HepG2 (cell line): ENCODE measurements around the gene RNPEPL1. TPM values are rescaled to one million over a fixed set of nuclear protein-coding genes. Genes with fewer than 3 reads are reported as not detected.

ENCODE experiments used
- DMAP1 ChIP-seq: IDR thresholded peaks from 2 replicates; pipeline ENCODE4 v1.6.1; 2016
- FOSL2 ChIP-seq: sonication (generic); formaldehyde crosslinking; IDR thresholded peaks from 2 replicates; pipeline ENCODE4 v1.4.0; 2020; ENCODE audit warnings: missing genetic modification reagents
- JUN ChIP-seq: sonication (generic); formaldehyde crosslinking; IDR thresholded peaks from 2 replicates; pipeline ENCODE4 v1.4.0; 2020; ENCODE audit warnings: mild to moderate bottlenecking, missing genetic modification reagents
- KAT2B ChIP-seq: fragments of 150-350 bp; IDR thresholded peaks from 2 replicates; pipeline ENCODE4 v1.6.1; 2014; ENCODE audit warnings: low read depth, low read length, borderline replicate concordance
- MAFF ChIP-seq: IDR thresholded peaks from 2 replicates; pipeline ENCODE4 v1.6.1; 2011; ENCODE audit warnings: low read depth, low read length, improper control_type of control experiment
- MED1 ChIP-seq: sonication (generic); formaldehyde crosslinking; IDR thresholded peaks from 2 replicates; pipeline ENCODE4 v1.4.0; 2020; ENCODE audit warnings: missing genetic modification reagents
- MTA1 ChIP-seq: sonication (generic); formaldehyde crosslinking; IDR thresholded peaks from 2 replicates; pipeline ENCODE4 v1.4.0; 2020; ENCODE audit warnings: missing genetic modification reagents, mild to moderate bottlenecking, borderline replicate concordance
- MYC ChIP-seq: sonication (generic); formaldehyde crosslinking; IDR thresholded peaks from 2 replicates; pipeline ENCODE4 v1.9.0; 2021; ENCODE audit warnings: missing genetic modification reagents, borderline replicate concordance
- NCOR1 ChIP-seq: fragments of 200-600 bp; sonication (generic); IDR thresholded peaks from 2 replicates; pipeline ENCODE4 v1.7.0; 2017; ENCODE audit warnings: antibody characterized with exemption, low read length, borderline replicate concordance
- NFKB2 ChIP-seq: sonication (generic); formaldehyde crosslinking; IDR thresholded peaks from 2 replicates; pipeline ENCODE4 v1.4.0; 2020; ENCODE audit warnings: missing genetic modification reagents, borderline replicate concordance
- NKX3-1 ChIP-seq: sonication (generic); formaldehyde crosslinking; IDR thresholded peaks from 2 replicates; pipeline ENCODE4 v1.5.0; 2020; ENCODE audit warnings: missing genetic modification reagents
- NONO ChIP-seq, 2 experiments: fragments of 450-650 bp in 1 of 2; sonication (generic) in 1 of 2; formaldehyde crosslinking in 1 of 2; IDR thresholded peaks in 1 of 2; conservative IDR thresholded peaks in 1 of 2; 2 replicates each; pipeline versions ENCODE4 v1.6.1 to v1.8.0; 2017 to 2022; ENCODE audit warnings: mild to moderate bottlenecking in 1 of 2, missing genetic modification reagents in 1 of 2, moderate library complexity in 1 of 2
- SP1 ChIP-seq, 2 experiments: fragments of 450-650 bp in 1 of 2; sonication (generic) in 1 of 2; formaldehyde crosslinking in 1 of 2; IDR thresholded peaks; 2 replicates each; pipeline versions ENCODE4 v1.4.0 to v1.6.1; 2016 to 2020; ENCODE audit warnings: missing genetic modification reagents in 1 of 2
- TBX2 ChIP-seq: sonication (generic); formaldehyde crosslinking; IDR thresholded peaks from 2 replicates; pipeline ENCODE4 v1.5.0; 2020; ENCODE audit warnings: missing genetic modification reagents, mild to moderate bottlenecking, borderline replicate concordance
- ZBTB42 ChIP-seq: sonication (generic); formaldehyde crosslinking; IDR thresholded peaks from 2 replicates; pipeline ENCODE4 v1.5.0; 2020; ENCODE audit warnings: mild to moderate bottlenecking, missing genetic modification reagents
- ZMYM3 ChIP-seq: sonication (generic); formaldehyde crosslinking; IDR thresholded peaks from 2 replicates; pipeline ENCODE4 v1.5.1; 2020; ENCODE audit warnings: mild to moderate bottlenecking, missing genetic modification reagents
- ZNF138 ChIP-seq: sonication (generic); formaldehyde crosslinking; IDR thresholded peaks from 2 replicates; pipeline ENCODE4 v1.5.0; 2020; ENCODE audit warnings: mild to moderate bottlenecking, low read depth, missing genetic modification reagents
- ZNF205 ChIP-seq: IDR thresholded peaks from 2 replicates; pipeline ENCODE4 v1.6.1; 2018; ENCODE audit warnings: missing biosample characterization, missing genetic modification reagents
- ZNF34 ChIP-seq: sonication (generic); formaldehyde crosslinking; IDR thresholded peaks from 2 replicates; pipeline ENCODE4 v1.4.0; 2020; ENCODE audit warnings: mild to moderate bottlenecking, missing genetic modification reagents, borderline replicate concordance
- ZNF549 ChIP-seq: sonication (generic); formaldehyde crosslinking; IDR thresholded peaks from 2 replicates; pipeline ENCODE4 v1.5.0; 2020; ENCODE audit warnings: missing genetic modification reagents
- ZNF569 ChIP-seq: sonication (generic); formaldehyde crosslinking; IDR thresholded peaks from 2 replicates; pipeline ENCODE4 v1.5.0; 2020; ENCODE audit warnings: mild to moderate bottlenecking, missing genetic modification reagents, moderate library complexity, borderline replicate concordance
- ZNF660 ChIP-seq: sonication (generic); formaldehyde crosslinking; IDR thresholded peaks from 2 replicates; pipeline ENCODE4 v1.5.1; 2020; ENCODE audit warnings: mild to moderate bottlenecking, low read depth, missing genetic modification reagents, borderline replicate concordance
- ZNF883 ChIP-seq: sonication (generic); formaldehyde crosslinking; IDR thresholded peaks from 2 replicates; pipeline ENCODE4 v1.5.1; 2020; ENCODE audit warnings: mild to moderate bottlenecking, missing genetic modification reagents; ENCODE audit errors: not compliant biosample characterization
- ZSCAN12 ChIP-seq: sonication (generic); formaldehyde crosslinking; IDR thresholded peaks from 2 replicates; pipeline ENCODE4 v1.9.0; 2021; ENCODE audit warnings: mild to moderate bottlenecking, missing genetic modification reagents
- polyA plus RNA-seq, 8 experiments: library from polyadenylated mRNA; depleted of rRNA in 3 of 8; stranded (reverse) in 7 of 8; unstranded in 1 of 8; fragments of >200 nt; fragmentation: Illumina TruSeq in 4 of 8; extraction: Trizol in 4 of 8; gene quantifications; 2 replicates each; pipeline versions ENCODE4 v1.2.1 to v1.2.3, GENCODE V29; 2011 to 2016; ENCODE audit warnings: low read depth in 4 of 8, missing spikeins in 1 of 8, mixed read lengths in 1 of 8; ENCODE audit not compliant: insufficient read depth in 1 of 8
- total RNA-seq, 5 experiments: library from RNA; depleted of rRNA; stranded (reverse); fragments of >200 nt; fragmentation: Illumina TruSeq; extraction: Trizol; gene quantifications; 2 replicates each; pipeline ENCODE4 v1.2.3, GENCODE V29; 2016; ENCODE audit warnings: low read depth in 1 of 5
- TF ChIP-seq, protein P1 (sequence below): sonication (generic); formaldehyde crosslinking; IDR thresholded peaks from 2 replicates; pipeline ENCODE4 v1.4.0; 2020; ENCODE audit warnings: missing genetic modification reagents
- TF ChIP-seq, protein P2 (sequence below): sonication (generic); formaldehyde crosslinking; IDR thresholded peaks from 2 replicates; pipeline ENCODE4 v1.4.0; 2020; ENCODE audit warnings: missing genetic modification reagents

RNPEPL1 gene
- total and polyA plus RNA-seq, 2 of the 13 experiments (the other 11 are each of a cell fraction or from before 2014, with no cell fraction given) = 13.0 to 18.0 TPM

DNA sequence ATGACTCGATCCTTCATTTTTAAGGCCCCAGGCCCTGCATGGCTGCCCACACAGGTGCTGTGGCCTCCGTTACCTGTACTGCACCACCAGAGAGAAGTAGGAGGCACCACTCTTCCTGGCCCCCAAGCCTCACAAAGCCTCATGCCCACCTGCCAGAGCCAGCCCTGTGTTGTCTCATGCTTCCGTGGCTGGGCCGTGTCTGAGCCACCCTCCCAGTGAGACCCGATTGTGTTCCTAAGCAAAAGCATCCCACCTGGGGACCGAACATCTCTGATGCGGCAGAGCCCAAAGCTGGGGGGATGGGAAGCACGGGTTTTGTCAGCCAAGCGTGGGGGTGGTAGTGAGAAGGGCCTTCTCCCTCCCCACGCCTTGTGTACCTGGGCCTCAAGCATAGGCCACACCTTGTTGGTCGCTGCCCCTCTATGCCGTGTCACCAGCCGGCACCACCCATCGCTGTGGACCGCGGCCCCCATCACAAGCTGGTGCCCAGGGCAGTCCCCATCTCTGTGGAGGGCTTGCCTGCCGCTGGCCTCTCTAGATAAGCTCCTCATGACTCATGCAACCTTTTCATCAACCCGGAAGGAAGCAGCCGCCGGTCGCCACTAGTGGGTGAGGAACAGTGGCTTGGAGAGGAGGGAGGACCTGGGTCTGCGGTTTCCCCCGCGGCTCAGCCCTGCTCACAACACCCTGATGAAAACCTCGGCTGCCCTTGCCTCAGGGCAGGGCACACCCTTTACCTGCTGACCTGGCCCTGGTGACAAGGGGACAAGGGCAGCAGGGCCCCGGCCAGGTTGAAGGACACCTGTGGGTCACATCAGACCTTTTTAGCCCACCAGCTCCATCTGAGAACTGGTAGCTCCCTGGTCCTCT lies 2.7 kb upstream of the RNPEPL1 start (continued):
- TF ChIP-seq ZNF660 = no peak
- TF ChIP-seq NFKB2 (CRISPR knock-in tag) = peak; percentile 52; the same call in 1 of the 2 replicates
- no peak; the same call in 1 of the 2 replicates for TF ChIP-seq ZNF34 (CRISPR knock-in tag)
- TF ChIP-seq SP1 (IDR thresholded peaks at IDR 0.05) = no peak
- TF ChIP-seq SP1 (CRISPR knock-in tag; IDR thresholded peaks at IDR 0.05) = peak; percentile 40; the same call in 1 of the 2 replicates
- no peak for TF ChIP-seq ZBTB42 (CRISPR knock-in tag)
- TF ChIP-seq KAT2B = no peak
- TF ChIP-seq MYC (CRISPR knock-in tag) = no peak; the same call in 1 of the 2 replicates
- no peak for TF ChIP-seq ZSCAN12
- TF ChIP-seq, protein P1, sequence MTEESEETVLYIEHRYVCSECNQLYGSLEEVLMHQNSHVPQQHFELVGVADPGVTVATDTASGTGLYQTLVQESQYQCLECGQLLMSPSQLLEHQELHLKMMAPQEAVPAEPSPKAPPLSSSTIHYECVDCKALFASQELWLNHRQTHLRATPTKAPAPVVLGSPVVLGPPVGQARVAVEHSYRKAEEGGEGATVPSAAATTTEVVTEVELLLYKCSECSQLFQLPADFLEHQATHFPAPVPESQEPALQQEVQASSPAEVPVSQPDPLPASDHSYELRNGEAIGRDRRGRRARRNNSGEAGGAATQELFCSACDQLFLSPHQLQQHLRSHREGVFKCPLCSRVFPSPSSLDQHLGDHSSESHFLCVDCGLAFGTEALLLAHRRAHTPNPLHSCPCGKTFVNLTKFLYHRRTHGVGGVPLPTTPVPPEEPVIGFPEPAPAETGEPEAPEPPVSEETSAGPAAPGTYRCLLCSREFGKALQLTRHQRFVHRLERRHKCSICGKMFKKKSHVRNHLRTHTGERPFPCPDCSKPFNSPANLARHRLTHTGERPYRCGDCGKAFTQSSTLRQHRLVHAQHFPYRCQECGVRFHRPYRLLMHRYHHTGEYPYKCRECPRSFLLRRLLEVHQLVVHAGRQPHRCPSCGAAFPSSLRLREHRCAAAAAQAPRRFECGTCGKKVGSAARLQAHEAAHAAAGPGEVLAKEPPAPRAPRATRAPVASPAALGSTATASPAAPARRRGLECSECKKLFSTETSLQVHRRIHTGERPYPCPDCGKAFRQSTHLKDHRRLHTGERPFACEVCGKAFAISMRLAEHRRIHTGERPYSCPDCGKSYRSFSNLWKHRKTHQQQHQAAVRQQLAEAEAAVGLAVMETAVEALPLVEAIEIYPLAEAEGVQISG (CRISPR knock-in tag) = peak; percentile 69
- TF ChIP-seq ZNF549 = no peak
- TF ChIP-seq ZNF883 (CRISPR knock-in tag) = no peak
- TF ChIP-seq JUN = peak; percentile 86
- peak; percentile 26; the same call in 1 of the 2 replicates for TF ChIP-seq MED1
- TF ChIP-seq FOSL2 = peak; percentile 98
- TF ChIP-seq, protein P2, sequence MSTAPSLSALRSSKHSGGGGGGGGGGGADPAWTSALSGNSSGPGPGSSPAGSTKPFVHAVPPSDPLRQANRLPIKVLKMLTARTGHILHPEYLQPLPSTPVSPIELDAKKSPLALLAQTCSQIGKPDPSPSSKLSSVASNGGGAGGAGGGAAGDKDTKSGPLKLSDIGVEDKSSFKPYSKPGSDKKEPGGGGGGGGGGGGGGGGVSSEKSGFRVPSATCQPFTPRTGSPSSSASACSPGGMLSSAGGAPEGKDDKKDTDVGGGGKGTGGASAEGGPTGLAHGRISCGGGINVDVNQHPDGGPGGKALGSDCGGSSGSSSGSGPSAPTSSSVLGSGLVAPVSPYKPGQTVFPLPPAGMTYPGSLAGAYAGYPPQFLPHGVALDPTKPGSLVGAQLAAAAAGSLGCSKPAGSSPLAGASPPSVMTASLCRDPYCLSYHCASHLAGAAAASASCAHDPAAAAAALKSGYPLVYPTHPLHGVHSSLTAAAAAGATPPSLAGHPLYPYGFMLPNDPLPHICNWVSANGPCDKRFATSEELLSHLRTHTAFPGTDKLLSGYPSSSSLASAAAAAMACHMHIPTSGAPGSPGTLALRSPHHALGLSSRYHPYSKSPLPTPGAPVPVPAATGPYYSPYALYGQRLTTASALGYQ = no peak
- TF ChIP-seq ZMYM3 (CRISPR knock-in tag) = no peak; the same call in 1 of the 2 replicates
- TF ChIP-seq TBX2 (CRISPR knock-in tag) = peak; percentile 66
- TF ChIP-seq MAFF = no peak
- TF ChIP-seq NONO (IDR thresholded peaks at IDR 0.05) = no peak
- TF ChIP-seq NONO (CRISPR knock-in tag; conservative IDR thresholded peaks at IDR 0.05) = no peak
- 0 out of 2 replicates have a peak, but pooled peaks have one; percentile 74 for TF ChIP-seq ZNF138 (CRISPR knock-in tag)
- 0 out of 2 replicates have a peak, but pooled peaks have one; percentile 14 for TF ChIP-seq ZNF205
- no peak for TF ChIP-seq ZNF569 (CRISPR knock-in tag)
- TF ChIP-seq NCOR1 = no peak
- peak; percentile 59; the same call in 1 of the 2 replicates for TF ChIP-seq MTA1 (CRISPR knock-in tag)
- no peak for TF ChIP-seq NKX3-1
- peak; percentile 60; the same call in 1 of the 2 replicates for TF ChIP-seq DMAP1 (CRISPR knock-in tag)
